Endothelial cell of umbilical vein (primary cell): ENCODE data around the gene FBXO10. TPM values are rescaled to one million over a fixed set of nuclear protein-coding genes. Genes with fewer than 3 reads are reported as not detected.

Experiments used
- BruUV-seq: library from RNA; stranded (reverse); fragments of 400-500 nt; replicated peaks from 2 replicates; lab custom pipeline; 2021; lab: Mats Ljungman, UMichigan
- CTCF ChIA-PET: fragments of 300-600, 350-600 bp; sonication (Branson Sonifier 250); formaldehyde crosslinking; loops from one replicate; lab custom pipeline; 2021; ENCODE audit warnings: antibody characterized with exemption, inconsistent platforms; lab: Charles Lee
- POLR2A ChIA-PET: fragments of 300-600, 350-600 bp; sonication (Branson Sonifier 250); formaldehyde crosslinking; loops from one replicate; lab custom pipeline; 2021; ENCODE audit warnings: antibody characterized with exemption, inconsistent platforms; lab: Charles Lee
- DNase-seq: peaks from one replicate; pipeline ENCODE4 v3.0.0-alpha.2; 2011; ENCODE audit warnings: low read depth, low spot score
- FAIRE-seq: peaks from 2 replicates; lab custom pipeline; 2011; peaks lifted over from hg19 to GRCh38; lab: Jason Lieb, UNC
- H2AFZ ChIP-seq: 2 replicates; pipeline ENCODE4 v1.6.0; 2012; ENCODE audit warnings: low read depth, low read length, control low read depth, inconsistent platforms
- H3K27ac ChIP-seq: 2 replicates; pipeline ENCODE4 v1.5.1; 2011; ENCODE audit warnings: low read depth, mild to moderate bottlenecking, control low read depth, low read length, moderate library complexity; ENCODE audit not compliant: insufficient read depth
- H3K27me3 ChIP-seq, 2 experiments: 2 replicates each; pipeline versions ENCODE4 v1.6.0 to v1.6.1; 2011; ENCODE audit warnings: low read length in 2 of 2, mixed read lengths in 1 of 2; ENCODE audit not compliant: control insufficient read depth in 2 of 2, insufficient read depth in 2 of 2
- H3K36me3 ChIP-seq, 2 experiments: 2 replicates in 1 of 2; 3 replicates in 1 of 2; pipeline ENCODE4 v1.5.1; 2011; ENCODE audit warnings: low read length in 2 of 2, mild to moderate bottlenecking in 1 of 2, moderate library complexity in 1 of 2; ENCODE audit not compliant: control insufficient read depth in 2 of 2, insufficient read depth in 2 of 2; ENCODE audit errors: extremely low read depth in 1 of 2
- H3K4me1 ChIP-seq: 3 replicates; pipeline ENCODE4 v1.5.1; 2011; ENCODE audit warnings: mild to moderate bottlenecking, low read length; ENCODE audit not compliant: control insufficient read depth, insufficient read depth; ENCODE audit errors: extremely low read depth
- H3K4me2 ChIP-seq: 2 replicates; pipeline ENCODE4 v1.6.1; 2011; ENCODE audit warnings: low read length, control low read depth, mixed read lengths; ENCODE audit not compliant: insufficient read depth
- H3K4me3 ChIP-seq, 3 experiments: fragments of 200-600 bp in 1 of 3; sonication (generic), shearing (Covaris generic) in 1 of 3; replicated peaks in 1 of 3; 2 replicates each; pipeline ENCODE4 v1.5.1; 2011 to 2016; ENCODE audit warnings: control low read depth in 3 of 3, low read length in 3 of 3, mild to moderate bottlenecking in 2 of 3, inconsistent platforms in 1 of 3, low read depth in 1 of 3, moderate library complexity in 1 of 3; ENCODE audit not compliant: insufficient read depth in 1 of 3
- H3K79me2 ChIP-seq: 2 replicates; pipeline ENCODE4 v1.6.0; 2012; ENCODE audit warnings: low read length, inconsistent platforms; ENCODE audit not compliant: control insufficient read depth, insufficient read depth
- H3K9ac ChIP-seq: replicated peaks from 2 replicates; pipeline ENCODE3; 2011; ENCODE audit warnings: low read length, control low read depth; ENCODE audit not compliant: insufficient read depth; ENCODE audit errors: extremely low read depth
- H3K9me1 ChIP-seq: replicated peaks from 3 replicates; pipeline ENCODE4 v1.6.0; 2011; ENCODE audit warnings: mild to moderate bottlenecking, low read length; ENCODE audit not compliant: control insufficient read depth, insufficient read depth; ENCODE audit errors: extremely low read depth
- H3K9me3 ChIP-seq: replicated peaks from 2 replicates; pipeline ENCODE4 v1.5.1; 2012; ENCODE audit warnings: low read length, inconsistent platforms; ENCODE audit not compliant: control insufficient read depth, insufficient read depth
- H4K20me1 ChIP-seq: replicated peaks from 2 replicates; pipeline ENCODE3; 2011; ENCODE audit warnings: mild to moderate bottlenecking, low read length; ENCODE audit not compliant: control insufficient read depth, insufficient read depth; ENCODE audit errors: extremely low read depth
- CTCF ChIP-seq, 2 donors: IDR thresholded peaks; 1 replicate in 1 of 2; 2 replicates in 1 of 2; pipeline ENCODE4 v1.5.1; 2011; ENCODE audit warnings: low read length in 2 of 2, mild to moderate bottlenecking in 2 of 2, moderate library complexity in 2 of 2, control low read depth in 1 of 2, inconsistent platforms in 1 of 2, low read depth in 1 of 2; ENCODE audit not compliant: insufficient read depth in 1 of 2; ENCODE audit errors: extremely low read depth in 1 of 2
- EZH2 ChIP-seq: IDR thresholded peaks from 2 replicates; pipeline ENCODE4 v1.6.1; 2012; ENCODE audit warnings: borderline replicate concordance, low read depth, mild to moderate bottlenecking, moderate library complexity, low read length, inconsistent platforms; ENCODE audit not compliant: severe bottlenecking
- FOS ChIP-seq: IDR thresholded peaks from 2 replicates; pipeline ENCODE4 v1.6.1; 2011; ENCODE audit warnings: mild to moderate bottlenecking, low read length, moderate library complexity, borderline replicate concordance; ENCODE audit not compliant: insufficient read depth
- GATA2 ChIP-seq: IDR thresholded peaks from 2 replicates; pipeline ENCODE4 v1.7.0; 2011; ENCODE audit warnings: low read depth, mild to moderate bottlenecking, moderate library complexity, mixed read lengths, low read length; ENCODE audit not compliant: insufficient read length, insufficient read depth
- JUN ChIP-seq: IDR thresholded peaks from 2 replicates; pipeline ENCODE4 v1.6.1; 2011; ENCODE audit warnings: borderline replicate concordance, low read depth; ENCODE audit not compliant: insufficient read length, insufficient read depth
- MAX ChIP-seq: IDR thresholded peaks from 2 replicates; pipeline ENCODE4 v1.6.1; 2011; ENCODE audit not compliant: insufficient read depth, insufficient read length
- MYC ChIP-seq: IDR thresholded peaks from one replicate; pipeline ENCODE4 v1.6.1; 2011; ENCODE audit warnings: mild to moderate bottlenecking, low read depth, low read length
- POLR2A ChIP-seq: IDR thresholded peaks from 2 replicates; pipeline ENCODE4 v1.6.1; 2012; ENCODE audit warnings: low read depth, mild to moderate bottlenecking, control low read depth, low read length
- POLR2AphosphoS5 ChIP-seq: IDR thresholded peaks from 2 replicates; pipeline ENCODE4 v1.6.1; 2012; ENCODE audit warnings: low read depth, mild to moderate bottlenecking, control low read depth, low read length, moderate library complexity; ENCODE audit not compliant: insufficient read depth
- dilution Hi-C: fragments of 300-500 bp; cut with MboI; formaldehyde crosslinking; loops from one replicate; pipeline ENCODE4 v1.15.0; 2019; ENCODE audit warnings: low sequenced_read_pairs; ENCODE audit not compliant: extremely low pct_ligation_motif_present
- intact Hi-C: fragments of 100-400 bp; cut with micrococcal nuclease; formaldehyde crosslinking; loops from one replicate; pipeline ENCODE4 v1.10.0; 2022
- polyA plus RNA-seq, 4 experiments: library from polyadenylated mRNA; depleted of rRNA in 3 of 4; stranded (reverse) in 3 of 4; unstranded in 1 of 4; fragments of >200 nt; gene quantifications; 2 replicates each; pipeline versions ENCODE4 v1.2.1 to v1.2.3, GENCODE V29; 2011 to 2012; ENCODE audit warnings: missing spikeins in 1 of 4
- total RNA-seq: library from RNA; stranded (reverse); gene quantifications from 2 replicates; pipeline ENCODE4 v1.2.3, GENCODE V29; 2021

The FBXO10 gene
- total and polyA plus RNA-seq, 2 donors (not counting 3 experiments of a cell fraction or from before 2014, with no cell fraction given): 11.8 to 14.4 TPM

- CTCF ChIA-PET: interaction anchor here (1.3 to 2.4 kb wide), 3 partner anchors 12 to 27 kb away, joined by 4 to 12 read pairs (median 6); partner anchors contain the start of gene POLR1E
- Histone ChIP-seq H3K9me1 (no peaks in the 10 kb centered on the region), H3K4me1 (no peaks in the 10 kb centered on the region), H4K20me1 (no peaks in the 10 kb centered on the region), H3K4me2 (no peak overlapping the region), H3K9ac (no peak overlapping the region), H3K4me3 (no peak overlapping the region), H3K27ac (no peak overlapping the region), H3K9me3 (no peaks in the 10 kb centered on the region), H2AFZ (no peak overlapping the region), H3K36me3 (peaks cover 0 to 2% of the 10 kb centered on the region in 2 experiments), H3K27me3 (no peaks in the 10 kb centered on the region), H3K79me2 (no peaks in the 10 kb centered on the region)
- POLR2A ChIA-PET: no interaction called here
- TF ChIP-seq GATA2: no peak
- TF ChIP-seq POLR2A: no peak
- TF ChIP-seq MYC: no peak
- no peak for TF ChIP-seq MAX
- TF ChIP-seq EZH2: no peak
- no peak for TF ChIP-seq POLR2AphosphoS5
- TF ChIP-seq JUN: no peak
- TF ChIP-seq FOS: no peak
- no peak for TF ChIP-seq CTCF (IDR thresholded peaks at IDR 0.05; ENCODE audit: extremely low read depth in 1 of 2, insufficient read depth in 1 of 2, low read depth in 1 of 2, low read length in 2 of 2)
- intact Hi-C loops: loop anchor here (10.0 kb wide), 1 partner anchor 94 kb away; no protein-coding TSS in a partner anchor
- BruUV-seq: no TSS peak
- FAIRE-seq: no peak
- dilution Hi-C loops: no loop called here
- no peak for DNase-seq
Observed at GRCh38 chr9:37508834-37509206, 67.4 kb downstream of the FBXO10 start.
